NCI-H1048 (cell line): ENCODE results near the gene SORCS2.

Experiments used
- DNase-seq: peaks from one replicate; lab custom pipeline; 2025; lab: John Stamatoyannopoulos, UW

SORCS2 gene

DNA sequence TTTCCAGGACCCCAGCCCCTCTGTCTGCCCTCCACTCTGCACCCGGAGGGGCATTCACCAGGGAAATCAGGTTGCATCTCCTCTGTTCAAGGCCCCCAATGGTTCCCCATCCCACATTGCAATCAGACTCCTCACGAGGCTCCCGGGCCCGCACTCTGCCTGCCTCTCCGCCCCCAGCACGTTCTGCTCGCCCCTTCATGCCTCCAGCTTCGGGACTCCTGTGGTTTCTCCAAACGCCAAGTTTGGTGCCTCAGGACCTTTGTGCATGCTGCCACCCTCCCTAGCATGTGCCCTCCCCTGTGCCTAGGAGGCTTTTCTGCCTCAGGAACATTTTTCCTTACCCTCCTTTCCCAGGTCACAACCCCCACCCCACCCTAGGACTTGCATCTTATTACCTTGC, 426.0 kb downstream of the SORCS2 start:
- DNase-seq, result no peak

DNA sequence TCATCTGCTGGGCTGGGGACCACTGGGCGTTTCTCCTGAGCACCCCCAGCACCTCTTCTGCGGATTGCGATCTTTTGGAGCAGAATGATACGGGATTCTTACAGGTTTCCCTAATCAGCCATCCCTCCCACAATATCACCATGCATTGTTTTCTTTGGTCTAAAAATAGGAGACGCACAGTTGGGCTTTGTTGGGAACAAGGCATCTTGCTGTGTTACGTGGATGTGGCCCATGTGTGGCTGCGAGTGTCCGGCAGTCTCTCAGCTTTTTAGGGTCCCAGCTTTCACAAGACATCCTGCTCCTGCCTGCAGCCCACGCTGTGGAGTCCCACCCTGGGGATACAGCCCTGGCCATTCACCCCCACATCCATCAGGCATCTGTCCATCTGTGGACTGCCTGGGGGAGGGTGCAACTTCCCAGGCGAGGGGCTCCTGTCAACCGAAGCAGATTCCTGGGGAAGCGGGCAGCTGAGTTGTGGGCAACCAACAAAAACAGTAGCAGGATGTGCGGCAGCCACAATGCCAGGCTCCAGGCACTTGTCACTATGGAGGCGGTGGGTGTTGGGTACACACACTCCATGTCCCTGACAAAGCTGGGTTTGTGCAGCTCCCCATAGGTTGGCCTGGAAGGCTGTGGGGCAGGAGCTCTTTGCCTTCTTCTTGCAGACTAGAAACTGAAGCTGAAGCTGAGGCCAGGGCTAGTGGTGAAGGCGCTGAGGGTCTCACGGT, 427.9 kb downstream of the SORCS2 start:
- DNase-seq, result no peak

DNA sequence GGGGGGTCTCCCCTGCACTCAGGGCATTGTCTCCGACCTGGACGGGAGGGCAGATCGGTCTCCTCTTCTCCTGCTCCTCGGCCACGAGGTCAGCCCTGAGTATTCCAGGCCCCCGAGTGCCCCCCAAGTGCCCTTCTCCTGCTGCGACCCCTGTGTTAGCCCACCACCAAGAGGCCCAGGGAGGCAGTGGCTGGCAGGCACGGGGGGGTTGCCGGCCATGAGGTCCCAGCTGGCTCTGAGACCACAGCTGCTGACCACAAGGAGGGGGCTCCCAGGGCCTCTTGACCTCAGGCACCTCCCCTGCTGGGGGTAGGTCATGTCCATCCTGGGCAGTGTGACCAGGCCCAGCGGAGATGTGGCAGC, 428.5 kb downstream of the SORCS2 start:
- no peak for DNase-seq

DNA sequence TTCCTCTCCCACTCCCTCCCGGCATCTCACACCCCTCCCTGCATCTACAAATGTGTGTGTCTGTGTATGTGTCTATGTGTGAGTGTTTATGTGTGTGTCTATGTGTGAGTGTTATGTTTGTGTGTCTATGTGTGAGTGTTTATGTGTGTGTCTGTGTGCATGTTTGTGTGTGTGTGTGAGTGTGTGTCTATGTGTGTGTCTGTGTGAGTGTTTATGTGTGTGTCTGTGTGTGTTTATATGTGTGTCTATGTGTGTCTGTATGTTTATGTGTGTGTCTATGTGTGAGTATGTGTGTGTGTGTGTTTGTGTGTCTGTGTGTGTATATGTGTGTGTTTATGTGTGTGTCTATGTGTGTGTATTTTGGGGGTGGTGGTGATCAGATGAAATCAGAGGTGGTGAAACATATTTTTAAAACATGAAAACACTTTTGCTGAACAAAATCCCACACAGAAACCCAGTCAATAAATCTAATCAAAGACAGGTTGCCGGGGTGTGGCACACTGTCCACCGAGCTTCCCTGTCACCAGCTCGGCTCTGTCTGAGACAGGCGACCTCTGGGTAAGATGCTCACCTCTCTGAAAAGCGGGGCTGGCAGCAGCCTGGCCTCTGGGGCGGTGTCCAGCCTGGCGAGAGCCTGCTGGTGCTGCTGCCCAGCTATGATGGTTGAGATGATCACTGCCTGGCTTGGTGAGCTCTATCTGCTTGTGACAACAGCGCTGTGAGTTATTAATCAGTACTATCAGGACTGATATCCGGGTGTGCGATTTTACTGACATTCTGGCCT, 429.1 kb downstream of the SORCS2 start:
- DNase-seq, result no peak

DNA sequence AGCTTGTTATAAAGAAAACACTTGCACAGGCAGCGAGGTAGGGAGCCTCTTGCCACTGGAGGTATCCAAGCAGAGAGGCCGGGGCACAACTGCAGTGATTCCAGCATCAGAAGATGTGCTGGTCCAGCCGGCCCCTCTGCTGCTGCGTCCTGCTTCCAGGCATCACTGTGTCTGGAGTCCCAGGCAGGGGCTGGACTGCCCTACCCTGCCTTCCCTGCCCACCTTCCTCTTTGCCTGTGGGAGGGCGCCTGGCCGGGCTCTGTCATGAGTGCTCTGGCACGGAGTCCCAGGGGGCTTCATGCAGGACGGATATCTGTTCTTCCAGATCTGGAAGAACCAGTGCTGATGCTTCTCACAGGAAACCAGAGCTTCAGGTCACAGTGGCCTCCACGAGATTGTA, 430.0 kb downstream of the SORCS2 start:
- no peak for DNase-seq

DNA sequence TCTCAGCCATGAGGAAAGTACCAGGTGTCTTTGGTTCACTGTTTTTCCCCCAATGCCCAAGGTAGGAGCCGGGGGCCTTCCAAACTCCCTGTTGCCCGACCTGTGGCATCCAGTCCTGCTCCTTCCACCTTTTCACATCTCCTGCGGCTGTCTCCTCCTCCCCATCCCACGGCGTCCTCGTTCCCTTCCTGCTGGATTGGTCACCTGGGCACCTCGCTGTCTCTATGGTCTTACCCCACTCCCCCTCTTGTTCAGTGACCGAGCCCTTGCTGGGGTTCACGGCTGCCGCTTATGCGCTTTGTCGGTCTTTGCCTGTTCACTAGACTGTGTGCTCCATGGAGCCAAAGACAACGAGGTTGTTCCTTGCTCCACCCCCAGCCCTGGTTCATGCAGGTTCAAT, 431.1 kb downstream of the SORCS2 start:
- no peak for DNase-seq

DNA sequence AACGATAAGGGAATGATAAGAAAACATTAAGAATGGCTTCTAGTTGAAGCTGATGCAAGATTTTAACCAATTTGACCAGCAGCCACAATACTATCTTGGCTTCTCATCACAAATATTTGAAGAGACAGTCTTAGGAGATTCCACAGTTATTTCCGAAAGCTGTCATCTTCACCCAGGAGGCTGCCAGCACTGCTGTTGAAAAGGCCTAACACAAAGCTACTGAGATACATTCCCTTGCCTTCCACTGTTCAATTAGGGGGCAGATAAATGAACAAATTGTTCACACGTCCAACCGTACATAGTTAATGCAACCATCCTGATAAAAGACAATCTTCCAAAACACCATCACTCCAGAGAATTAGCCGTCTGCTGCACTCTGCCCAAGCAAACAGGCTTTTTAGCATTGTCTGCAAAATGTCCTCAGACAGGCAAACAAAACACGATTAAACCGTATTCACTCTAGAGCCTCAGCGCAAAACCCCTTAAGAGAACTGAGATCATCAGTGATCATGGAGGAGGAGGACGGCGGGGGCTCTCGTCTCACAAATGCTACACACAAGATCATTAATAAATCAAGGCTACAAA, 432.1 kb downstream of the SORCS2 start:
- no peak for DNase-seq

DNA sequence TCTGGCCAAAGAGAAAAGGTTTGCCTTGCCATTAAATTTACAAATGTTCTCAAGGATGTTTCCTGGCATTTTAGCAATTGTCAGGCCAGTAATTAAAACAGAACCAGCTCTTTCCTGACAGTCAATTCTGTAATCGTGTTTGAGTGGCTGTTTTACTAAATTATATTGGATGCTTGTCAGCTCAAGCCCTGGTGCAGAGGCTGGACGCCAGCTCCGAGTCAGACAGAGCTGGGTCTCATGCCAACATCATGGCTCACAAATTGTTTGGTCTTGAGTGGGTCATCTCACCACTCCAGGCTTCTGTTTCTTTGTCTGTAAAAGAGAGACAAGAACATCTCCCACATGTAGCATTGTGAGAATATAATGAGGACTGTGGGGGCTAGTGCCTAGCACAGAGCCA, 432.7 kb downstream of the SORCS2 start:
- DNase-seq, result no peak

DNA sequence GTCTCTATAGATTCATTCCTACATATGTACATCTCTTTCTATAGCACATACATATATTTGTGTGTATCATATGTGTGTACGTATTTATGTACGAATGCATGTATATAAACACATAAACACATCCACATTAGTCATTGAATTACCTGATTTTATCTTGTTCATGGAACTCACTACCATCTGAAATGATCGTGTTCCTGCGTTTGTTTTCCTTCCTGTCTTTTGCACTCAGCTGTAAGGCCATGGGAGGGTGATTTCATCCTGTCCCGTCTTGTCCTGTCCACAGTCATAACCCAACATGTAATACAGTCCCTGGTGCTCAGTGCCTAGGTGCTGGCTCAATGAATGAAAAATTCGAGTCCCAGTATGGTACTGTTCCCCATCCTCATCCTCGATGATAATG, 434.2 kb downstream of the SORCS2 start:
- DNase-seq, result no peak

DNA sequence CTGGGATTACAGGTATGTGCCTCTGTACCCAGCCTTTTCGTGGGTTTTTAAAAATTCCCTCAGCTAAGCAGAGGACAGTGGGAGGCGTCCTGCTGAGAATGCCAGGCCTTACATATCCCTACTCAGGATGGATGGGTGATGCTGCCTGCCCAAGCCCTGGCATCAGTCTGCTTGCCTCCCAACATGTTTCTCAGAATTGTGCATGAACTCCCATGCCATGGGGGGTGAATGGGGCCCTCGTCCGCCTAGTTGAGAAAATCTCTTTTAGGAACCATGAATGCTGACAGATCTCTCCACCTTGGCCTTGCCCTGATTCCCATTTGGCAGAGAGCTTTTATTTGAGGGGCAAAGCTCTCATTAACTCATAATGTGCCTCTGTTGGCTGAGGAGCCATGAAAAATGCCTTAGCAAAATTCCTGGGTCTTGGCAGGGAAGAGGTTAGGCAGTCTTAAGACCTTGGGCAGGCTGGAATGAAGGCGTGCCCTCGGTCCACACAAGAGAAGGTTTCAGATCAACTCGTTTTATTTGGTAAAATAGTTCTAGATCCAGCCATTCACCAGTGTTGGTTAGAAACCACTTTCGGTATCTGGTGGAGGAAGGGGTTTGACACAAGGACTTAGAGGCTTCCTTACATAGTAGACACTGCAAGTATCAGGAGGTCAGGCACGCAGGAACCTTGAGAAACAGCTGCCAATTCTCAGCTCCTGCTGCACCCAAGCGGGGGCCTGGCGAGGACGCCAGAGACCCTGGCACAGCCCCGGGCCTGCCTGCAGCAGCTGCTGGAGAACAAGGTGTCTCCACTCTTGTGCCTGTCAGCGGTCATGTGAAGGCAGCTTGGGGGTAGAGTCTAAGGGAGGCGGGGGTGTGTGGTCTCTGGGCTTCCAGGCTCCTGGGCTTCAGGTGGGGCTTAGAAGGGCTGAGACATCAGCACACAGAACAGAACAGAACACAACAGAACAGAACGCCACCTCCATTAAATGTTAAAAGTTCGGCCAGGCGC, 435.2 kb downstream of the SORCS2 start:
- no peak for DNase-seq

DNA sequence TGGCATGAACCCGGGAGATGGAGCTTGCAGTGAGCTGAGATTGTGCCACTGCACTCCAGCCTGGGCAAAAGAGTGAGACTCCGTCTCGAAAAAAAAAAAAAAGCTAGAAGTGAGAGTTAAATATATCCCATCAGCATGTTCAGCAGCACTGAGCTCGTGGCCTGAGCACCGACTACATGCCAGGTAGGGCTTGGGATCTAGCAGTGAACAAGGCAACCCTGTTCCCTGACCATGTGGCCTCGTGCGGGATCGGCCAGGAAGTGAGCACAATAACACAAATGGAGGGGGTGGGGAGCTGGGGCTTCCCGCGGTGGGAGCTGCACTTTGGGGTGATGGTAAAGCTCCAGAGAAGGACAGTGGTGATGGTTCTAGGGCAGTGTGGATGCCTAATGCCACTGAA, 436.1 kb downstream of the SORCS2 start:
- DNase-seq, result no peak

DNA sequence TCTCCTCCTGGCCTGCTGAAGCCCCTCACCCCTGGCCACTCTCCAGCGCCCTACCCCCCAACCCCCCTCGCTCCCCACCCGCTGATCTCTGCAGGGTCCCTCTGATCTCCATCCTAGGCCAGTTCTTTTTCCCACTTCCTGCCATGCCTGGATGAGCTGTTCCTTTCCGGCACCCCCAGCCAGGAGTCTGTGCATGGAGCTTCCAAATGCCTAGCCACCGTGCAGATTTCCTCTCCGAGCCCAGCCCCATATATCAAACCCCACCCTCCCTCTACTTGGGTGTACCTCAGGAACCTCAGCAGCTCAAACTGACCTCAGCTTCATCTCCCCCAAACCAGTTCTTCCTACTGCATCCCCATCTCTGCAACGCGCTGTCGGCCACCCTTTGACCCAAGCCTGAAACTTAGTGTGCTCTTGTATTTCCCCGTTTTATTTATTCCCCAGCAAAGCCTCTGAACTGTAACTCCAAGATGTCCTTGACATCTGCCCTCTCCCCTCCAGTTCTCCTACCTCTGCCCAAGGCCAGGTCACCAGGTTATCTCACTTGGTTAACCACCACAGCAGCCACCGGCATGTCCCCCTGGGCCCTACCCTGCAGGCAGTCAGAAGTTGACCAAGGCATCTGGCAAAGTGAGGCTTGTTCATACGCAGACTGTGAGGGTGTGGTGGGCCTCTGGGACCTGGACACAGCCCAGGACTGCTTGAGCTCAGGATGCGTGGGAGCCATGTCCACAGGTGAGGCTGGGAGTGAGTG, 437.3 kb downstream of the SORCS2 start:
- no peak for DNase-seq

DNA sequence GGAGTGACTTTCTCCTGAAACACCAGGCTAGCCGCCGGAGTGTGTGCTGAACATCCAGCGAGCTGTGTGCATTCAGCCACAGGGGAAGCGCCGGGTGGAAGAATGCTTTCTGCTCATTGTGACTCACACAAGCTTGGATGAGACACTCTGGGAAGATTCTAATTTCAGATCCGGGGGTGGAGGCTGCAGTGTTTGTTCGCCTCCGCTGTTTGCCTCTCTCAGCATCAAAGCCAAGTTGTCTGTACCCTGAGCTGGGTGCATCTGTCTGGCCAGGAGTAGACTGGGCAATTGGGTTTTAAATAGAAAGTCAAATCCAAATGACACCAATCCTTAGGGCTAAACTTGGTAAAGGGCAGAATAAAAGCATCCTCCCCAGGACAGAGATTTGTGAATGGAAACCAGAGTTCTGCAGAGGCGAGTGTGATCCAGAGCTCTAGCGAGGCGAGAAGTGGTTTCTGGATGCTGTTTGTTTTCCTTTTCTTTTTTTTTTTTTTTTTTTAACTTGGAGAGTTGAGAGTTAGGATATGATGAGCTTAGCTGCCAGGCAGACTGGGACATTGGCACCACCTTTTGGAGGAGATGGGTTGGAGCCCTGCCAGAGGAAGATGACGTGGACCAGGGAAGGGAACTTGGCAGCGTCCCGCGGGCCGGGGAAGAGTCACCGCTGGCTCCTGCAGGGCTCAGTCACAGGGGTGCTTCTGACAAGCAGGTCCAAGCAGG, 438.4 kb downstream of the SORCS2 start:
- DNase-seq, result no peak

DNA sequence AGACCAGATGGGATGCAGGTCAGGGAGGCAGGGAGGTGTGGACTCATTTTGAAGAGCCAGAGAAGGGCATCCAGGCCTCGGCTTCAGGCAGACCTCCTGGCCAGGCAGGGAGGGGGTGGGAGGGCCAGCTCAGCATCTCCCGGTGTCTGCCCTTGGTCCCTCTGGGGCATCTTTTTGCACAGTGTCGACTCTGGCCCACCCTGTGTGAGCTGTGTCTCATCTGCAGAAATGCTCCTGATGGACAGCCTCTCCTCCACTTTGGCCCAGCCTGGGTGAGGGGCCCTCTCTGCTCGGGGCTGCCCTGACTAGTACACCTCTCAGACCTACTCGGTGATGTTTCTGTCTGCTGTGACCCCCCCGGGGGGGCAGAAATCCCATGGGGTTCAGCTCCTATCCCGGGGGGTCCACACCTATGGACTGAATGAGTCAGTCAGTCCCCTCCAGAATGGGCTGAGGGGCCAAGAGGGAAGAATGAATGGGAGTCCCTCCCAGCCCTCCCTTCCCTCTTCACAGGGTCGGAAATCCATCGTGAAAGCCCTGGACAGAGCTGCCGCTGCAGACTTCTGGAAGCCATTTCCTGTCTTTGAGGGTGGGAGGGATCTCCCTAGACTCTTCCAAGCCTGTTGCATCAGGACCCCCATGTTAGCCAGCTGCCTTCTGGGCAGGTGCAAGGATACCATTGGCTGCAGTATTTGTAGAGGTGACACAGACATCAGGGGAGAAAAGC, 439.1 kb downstream of the SORCS2 start:
- no peak for DNase-seq

DNA sequence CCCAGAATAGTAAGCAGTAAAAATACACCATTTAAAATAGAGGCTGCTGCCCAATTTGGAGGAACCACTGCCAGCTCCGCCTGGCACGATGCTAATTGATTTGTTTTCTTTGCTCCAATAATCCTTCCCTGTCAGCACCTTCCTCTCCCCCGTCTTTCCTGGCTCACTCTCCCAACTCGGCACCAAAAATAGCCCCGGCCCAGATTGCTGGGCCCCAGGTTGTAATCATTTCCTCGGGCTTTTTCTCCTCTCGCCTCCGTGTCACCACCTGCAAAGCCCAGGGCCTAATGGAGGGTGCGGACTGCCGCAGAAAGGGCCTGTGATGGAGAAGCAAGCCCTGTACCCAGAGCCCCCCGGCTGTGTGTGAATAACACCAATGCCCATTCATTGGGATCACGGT, 440.0 kb downstream of the SORCS2 start:
- no peak for DNase-seq

DNA sequence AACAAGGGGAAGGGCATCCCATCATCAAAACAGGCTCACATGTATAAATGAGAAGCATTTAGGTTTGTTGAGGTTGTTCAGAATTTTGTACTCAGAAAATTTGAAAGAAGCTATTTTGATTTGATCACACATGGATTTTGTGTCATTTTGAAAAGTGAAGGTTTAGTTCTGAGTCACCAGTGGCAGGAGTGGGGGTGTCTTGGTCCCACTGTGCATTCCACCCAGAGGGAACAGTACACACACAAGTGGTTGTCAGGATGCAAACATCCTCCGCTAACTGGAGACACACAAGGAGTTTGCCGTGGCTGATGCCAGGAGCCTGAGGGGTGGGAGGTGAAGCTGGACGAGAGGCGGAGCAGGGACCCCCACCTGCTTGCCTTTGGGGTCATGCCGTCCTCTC, 440.6 kb downstream of the SORCS2 start:
- no peak for DNase-seq

DNA sequence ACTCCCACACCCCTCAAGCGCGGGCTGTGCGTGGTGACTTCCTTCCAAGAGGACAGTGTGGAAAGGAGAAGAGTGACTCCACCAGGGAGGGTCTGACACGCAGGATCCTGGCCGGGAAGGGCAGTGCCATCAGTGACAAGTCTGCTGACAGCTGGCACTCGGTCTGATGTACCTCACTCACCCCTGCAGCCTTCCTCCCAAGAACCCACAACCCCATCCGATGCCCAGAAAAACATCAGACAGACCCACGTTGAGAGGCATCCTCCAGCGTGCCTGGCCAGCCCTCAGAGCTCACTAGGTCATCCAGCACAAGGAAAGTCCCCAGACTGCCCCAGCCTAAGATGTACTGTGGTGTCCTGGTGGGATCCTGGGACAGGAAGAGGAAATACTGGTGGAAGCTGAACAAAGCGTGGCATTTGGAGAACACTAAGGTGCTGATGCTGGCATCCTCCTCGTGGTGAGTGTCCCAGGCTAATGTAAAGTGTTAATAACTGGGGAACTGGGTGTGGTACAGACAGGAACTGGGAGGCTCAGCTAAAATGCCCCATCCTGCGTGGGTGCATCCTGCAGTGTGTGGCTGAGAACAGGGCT, 442.4 kb downstream of the SORCS2 start:
- no peak for DNase-seq

DNA sequence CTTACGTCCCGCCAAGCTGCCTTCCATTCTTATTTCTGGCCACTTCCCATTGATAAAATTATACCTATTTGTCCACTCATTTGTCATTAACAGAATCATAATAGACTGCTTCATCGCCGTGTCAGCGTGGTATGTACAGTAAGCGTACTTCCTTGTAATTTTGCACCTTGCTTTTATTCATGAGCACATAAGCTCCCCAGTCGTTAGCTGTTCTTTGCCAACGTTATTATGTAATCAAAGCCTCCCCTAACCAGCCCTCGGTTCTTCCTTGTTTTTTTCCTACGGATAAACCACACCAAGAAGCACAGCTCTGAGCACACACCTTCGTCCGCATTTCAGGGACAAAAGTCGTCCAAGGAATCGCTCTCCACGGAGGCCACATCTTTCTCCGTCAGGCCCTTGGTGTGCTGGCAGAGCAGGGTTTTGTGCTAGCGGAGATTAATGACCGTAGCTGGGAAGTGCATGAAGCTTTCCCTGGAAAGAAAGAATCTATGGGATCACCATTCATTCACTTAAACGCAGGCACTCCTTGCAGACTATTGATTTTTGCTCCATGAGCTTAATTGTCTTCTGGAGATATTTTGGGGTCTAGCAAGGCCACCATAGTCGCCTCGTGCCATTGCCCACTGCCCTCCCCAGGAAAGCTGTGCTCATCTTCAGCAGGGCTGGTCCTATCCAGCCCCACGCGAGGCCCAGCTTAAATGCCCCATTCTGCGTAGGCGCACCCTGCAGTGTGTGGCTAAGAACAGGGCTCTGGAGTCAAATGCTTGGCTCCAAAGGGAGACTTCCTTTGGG, 443.3 kb downstream of the SORCS2 start:
- no peak for DNase-seq

DNA sequence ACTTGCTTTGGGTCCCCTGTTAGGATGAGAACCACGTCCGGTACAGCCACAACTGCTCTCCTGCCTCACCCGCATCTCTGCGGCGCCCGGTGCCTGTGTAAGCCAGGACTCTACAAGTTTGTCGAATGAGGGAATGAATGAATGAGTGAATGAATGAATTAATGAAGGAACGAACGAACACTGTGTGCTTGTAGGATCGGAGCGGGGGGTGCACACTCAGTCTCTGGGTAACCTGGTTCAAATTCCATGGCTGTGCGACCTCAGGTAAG, 443.8 kb downstream of the SORCS2 start:
- no peak for DNase-seq
